ENCODE results near the gene ANXA7. TPM values are rescaled to one million over a fixed set of nuclear protein-coding genes. Genes with fewer than 3 reads are reported as not detected.
"Not testable (repeated sequence)": the region's sequence is repeated elsewhere in the genome, so short reads cannot be mapped to it uniquely, and the experiment has no call there.

Gene ANXA7
- polyA plus RNA-seq, 2 of the 4 experiments (the other 2 are of a cell fraction), result 96.2 to 150 TPM

GRCh38 chr10:73332379-73332778, 81.5 kb downstream of the ANXA7 start:
- TF ChIP-seq ESRRA (IDR thresholded peaks at IDR 0.05; ENCODE audit: borderline replicate concordance, low read length) (no peak), NFE2L2 (conservative IDR thresholded peaks at IDR 0.05; ENCODE audit: low read length) (no peak), RNF2 (IDR thresholded peaks at IDR 0.05; ENCODE audit: borderline replicate concordance, low read depth) (no peak), HEYL (CRISPR knock-in tag; IDR thresholded peaks at IDR 0.05) (no peak), NR3C1 (IDR thresholded peaks at IDR 0.05) (no peak), TP53 (CRISPR knock-in tag; IDR thresholded peaks at IDR 0.05) (no peak), POLR2AphosphoS2 (conservative IDR thresholded peaks at IDR 0.05; ENCODE audit: low read length) (no peak), FOXS1 (CRISPR knock-in tag; IDR thresholded peaks at IDR 0.05) (no peak)
- TF ChIP-seq, protein P1, sequence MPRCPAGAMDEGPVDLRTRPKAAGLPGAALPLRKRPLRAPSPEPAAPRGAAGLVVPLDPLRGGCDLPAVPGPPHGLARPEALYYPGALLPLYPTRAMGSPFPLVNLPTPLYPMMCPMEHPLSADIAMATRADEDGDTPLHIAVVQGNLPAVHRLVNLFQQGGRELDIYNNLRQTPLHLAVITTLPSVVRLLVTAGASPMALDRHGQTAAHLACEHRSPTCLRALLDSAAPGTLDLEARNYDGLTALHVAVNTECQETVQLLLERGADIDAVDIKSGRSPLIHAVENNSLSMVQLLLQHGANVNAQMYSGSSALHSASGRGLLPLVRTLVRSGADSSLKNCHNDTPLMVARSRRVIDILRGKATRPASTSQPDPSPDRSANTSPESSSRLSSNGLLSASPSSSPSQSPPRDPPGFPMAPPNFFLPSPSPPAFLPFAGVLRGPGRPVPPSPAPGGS (IDR thresholded peaks at IDR 0.05), result no peak
- 4% methylated on average over 2 of the region's 2 CpGs for WGBS (ENCODE audit: missing lambda C conversion rate)
- POLR2A ChIA-PET, result no interaction called here
- Histone ChIP-seq H3K27ac (no peak overlapping the region), H3K9me3 (no peaks in the 10 kb centered on the region), H3K4me1 (no peaks in the 10 kb centered on the region), H3K4me2 (no peak overlapping the region), H3K4me3 (no peak overlapping the region)
- FAIRE-seq, result no peak
- CTCF ChIA-PET, result interaction anchor here (1.0 kb wide), 1 partner anchor 79 kb away, joined by 3 read pairs; no protein-coding TSS in a partner anchor
- no peak for DNase-seq (ENCODE audit: low read depth in 1 of 2, low spot score in 1 of 2)
- ATAC-seq, result no peak

GRCh38 chr10:73328523-73328922, 85.3 kb downstream of the ANXA7 start:
- H3K9me3 ChIP-seq, result not testable (repeated sequence)

DNA sequence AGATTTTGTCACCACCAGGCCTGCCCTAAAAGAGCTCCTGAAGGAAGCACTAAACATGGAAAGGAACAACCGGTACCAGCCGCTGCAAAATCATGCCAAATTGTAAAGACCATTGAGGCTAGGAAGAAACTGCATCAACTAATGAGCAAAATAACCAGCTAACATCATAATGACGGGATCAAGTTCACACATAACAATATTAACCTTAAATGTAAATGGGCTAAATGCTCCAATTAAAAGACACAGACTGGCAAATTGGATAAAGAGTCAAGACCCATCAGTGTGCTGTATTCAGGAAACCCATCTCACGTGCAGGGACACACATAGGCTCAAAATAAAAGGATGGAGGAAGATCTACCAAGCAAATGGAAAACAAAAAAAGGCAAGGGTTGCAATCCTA, 88.6 kb downstream of the ANXA7 start:
- H3K9me3 ChIP-seq; H3K4me3 ChIP-seq; DNase-seq (ENCODE audit: low read depth in 1 of 2, low spot score in 1 of 2); POLR2A ChIA-PET; FAIRE-seq; H3K4me1 ChIP-seq; CTCF ChIA-PET; H3K27ac ChIP-seq; H3K4me2 ChIP-seq; ATAC-seq: not testable (repeated sequence)
- whole genome bisulfite sequencing (ENCODE audit: missing lambda C conversion rate), result 43% methylated on average over 4 of the region's 4 CpGs

More at GRCh38 chr10:73328523-73328922, 85.3 kb downstream of the ANXA7 start:
- H3K4me1 ChIP-seq; H3K27ac ChIP-seq; FAIRE-seq; ATAC-seq; H3K4me2 ChIP-seq; H3K4me3 ChIP-seq; POLR2A ChIA-PET; DNase-seq (ENCODE audit: low read depth in 1 of 2, low spot score in 1 of 2); CTCF ChIA-PET: not testable (repeated sequence)
- no CpG with 5 or more reads among the region's 1 CpG for WGBS (ENCODE audit: missing lambda C conversion rate)

Small RNA genes lying within 50 kb of the gene (small RNA-seq; reads per million reads assigned to genes)
- 0 reads per million in 6 experiments for gene RF00019

Other genes starting within 250 kb of the ANXA7 start
- gene ECD, start 246.1 kb downstream of the ANXA7 start, polyA plus RNA-seq (2011; rRNA removed), result 53.3 and 53.6 TPM in 2 replicates
- 26.5 to 29.1 TPM (median 27.1 TPM) in 3 replicates for gene ECD, start 246.1 kb downstream of the ANXA7 start, polyA plus RNA-seq (2017; fragmentation: RNase III; extraction: RNeasy Plus Mini Kit Qiagen cat#74134 plus additional on column Dnase treatment)
- gene FAM149B1, start 245.9 kb downstream of the ANXA7 start, polyA plus RNA-seq (2011; rRNA removed), result 25.5 and 26.7 TPM in 2 replicates
- gene FAM149B1, start 245.9 kb downstream of the ANXA7 start, polyA plus RNA-seq (2017; fragmentation: RNase III; extraction: RNeasy Plus Mini Kit Qiagen cat#74134 plus additional on column Dnase treatment), result 6.9 to 8.4 TPM (median 7.0 TPM) in 3 replicates
- 42.7 and 56.3 TPM in 2 replicates for gene DNAJC9, start 166.8 kb downstream of the ANXA7 start, polyA plus RNA-seq (2011; rRNA removed)
- gene DNAJC9, start 166.8 kb downstream of the ANXA7 start, polyA plus RNA-seq (2017; fragmentation: RNase III; extraction: RNeasy Plus Mini Kit Qiagen cat#74134 plus additional on column Dnase treatment), result 45.6 to 47.4 TPM (median 46.0 TPM) in 3 replicates
- 132 and 162 TPM in 2 replicates for gene MRPS16, start 161.4 kb downstream of the ANXA7 start, polyA plus RNA-seq (2011; rRNA removed)
- 158 to 166 TPM (median 160 TPM) in 3 replicates for gene MRPS16, start 161.4 kb downstream of the ANXA7 start, polyA plus RNA-seq (2017; fragmentation: RNase III; extraction: RNeasy Plus Mini Kit Qiagen cat#74134 plus additional on column Dnase treatment)
- gene CFAP70, start 55.2 kb downstream of the ANXA7 start, polyA plus RNA-seq (2011; rRNA removed), result 0.95 and 0.98 TPM in 2 replicates
- 0.28 to 0.34 TPM (median 0.32 TPM) in 3 replicates for gene CFAP70, start 55.2 kb downstream of the ANXA7 start, polyA plus RNA-seq (2017; fragmentation: RNase III; extraction: RNeasy Plus Mini Kit Qiagen cat#74134 plus additional on column Dnase treatment)
- 1.1 TPM in 2 replicates for gene MSS51, start 19.5 kb upstream of the ANXA7 start, polyA plus RNA-seq (2011; rRNA removed)
- gene MSS51, start 19.5 kb upstream of the ANXA7 start, polyA plus RNA-seq (2017; fragmentation: RNase III; extraction: RNeasy Plus Mini Kit Qiagen cat#74134 plus additional on column Dnase treatment), result 0.47 to 0.53 TPM (median 0.49 TPM) in 3 replicates
- gene PPP3CB, start 82.0 kb upstream of the ANXA7 start, polyA plus RNA-seq (2011; rRNA removed), result 25.4 and 25.7 TPM in 2 replicates
- gene PPP3CB, start 82.0 kb upstream of the ANXA7 start, polyA plus RNA-seq (2017; fragmentation: RNase III; extraction: RNeasy Plus Mini Kit Qiagen cat#74134 plus additional on column Dnase treatment), result 20.8 to 22.2 TPM (median 21.6 TPM) in 3 replicates
- gene USP54, start 177.3 kb upstream of the ANXA7 start, polyA plus RNA-seq (2011; rRNA removed), result 32.5 and 35.4 TPM in 2 replicates
- gene USP54, start 177.3 kb upstream of the ANXA7 start, polyA plus RNA-seq (2017; fragmentation: RNase III; extraction: RNeasy Plus Mini Kit Qiagen cat#74134 plus additional on column Dnase treatment), result 8.3 to 9.0 TPM (median 8.8 TPM) in 3 replicates
- gene MYOZ1, start 227.4 kb upstream of the ANXA7 start, polyA plus RNA-seq (2011; rRNA removed), result 0.04 TPM in 1 of 2 replicates, not detected in the other
- not detected in 3 replicates for gene MYOZ1, start 227.4 kb upstream of the ANXA7 start, polyA plus RNA-seq (2017; fragmentation: RNase III; extraction: RNeasy Plus Mini Kit Qiagen cat#74134 plus additional on column Dnase treatment)
- not detected in 2 replicates for gene SYNPO2L, start 242.0 kb upstream of the ANXA7 start, polyA plus RNA-seq (2011; rRNA removed)
- gene SYNPO2L, start 242.0 kb upstream of the ANXA7 start, polyA plus RNA-seq (2017; fragmentation: RNase III; extraction: RNeasy Plus Mini Kit Qiagen cat#74134 plus additional on column Dnase treatment), result not detected in 3 replicates

Measured in A549 (cell line).